Measurements from ENCODE around the gene ING5. TPM values are rescaled to one million over a fixed set of nuclear protein-coding genes. Genes with fewer than 3 reads are reported as not detected.
"Not testable (repeated sequence)": the region's sequence is repeated elsewhere in the genome, so short reads cannot be mapped to it uniquely, and the experiment has no call there.

Gene ING5
- total RNA-seq, 4 donors from 2014 or later = 12.1 to 33.9 (median 27.5) TPM

- no peaks in the 10 kb centered on the region for H3K4me1 ChIP-seq
- ATAC-seq (no peak), DNase-seq (no peak)
- in situ Hi-C loops (cut with MboI; ENCODE audit: low sequenced_read_pairs in 4 of 4) = no loop called here
- H3K27me3 ChIP-seq = no peaks in the 10 kb centered on the region
- intact Hi-C loops (cut with DNase I; ENCODE audit: low total_unique reads) = loop anchor here (2.0 kb wide), 1 partner anchor 807 kb away; no protein-coding TSS in a partner anchor
- H3K9me3 ChIP-seq = no peaks in the 10 kb centered on the region
- TF ChIP-seq CTCF (IDR thresholded peaks at IDR 0.05 in 4 of 5, conservative IDR thresholded peaks at IDR 0.05 in 1 of 5) (no peak), POLR2A (IDR thresholded peaks at IDR 0.05) (no peak)
- H3K27ac ChIP-seq = no peak overlapping the region
- peaks cover 0 to 79% of the 10 kb centered on the region in 2 donors for H3K36me3 ChIP-seq
- no peak overlapping the region for H3K4me3 ChIP-seq
These were observed 43.5 kb upstream of the ING5 start for GRCh38 chr2:241658296-241658695.

GRCh38 chr2:241659150-241659739, 42.6 kb upstream of the ING5 start:
- ATAC-seq (peak; percentile 23 to 39), DNase-seq (peak in 1 of 2 donors; percentile 43)
- Histone ChIP-seq H3K27me3 (no peaks in the 10 kb centered on the region), H3K9me3 (no peaks in the 10 kb centered on the region), H3K36me3 (peaks cover 0 to 72% of the 10 kb centered on the region in 2 donors), H3K4me3 (no peak overlapping the region), H3K27ac (no peak overlapping the region), H3K4me1 (no peaks in the 10 kb centered on the region)
- intact Hi-C loops (cut with DNase I; ENCODE audit: low total_unique reads) = loop anchor here (2.0 kb wide), 1 partner anchor 808 kb away; no protein-coding TSS in a partner anchor
- TF ChIP-seq POLR2A (IDR thresholded peaks at IDR 0.05) (no peak), CTCF (IDR thresholded peaks at IDR 0.05 in 4 of 5, conservative IDR thresholded peaks at IDR 0.05 in 1 of 5) (peak in 2 of 5 experiments; percentile 36 to 43)
- in situ Hi-C loops (cut with MboI; ENCODE audit: low sequenced_read_pairs in 4 of 4) = no loop called here

GRCh38 chr2:241660593-241661213, 41.1 kb upstream of the ING5 start:
- no peaks in the 10 kb centered on the region for H3K4me1 ChIP-seq
- DNase-seq = no peak
- ATAC-seq = no peak
- in situ Hi-C loops (cut with MboI; ENCODE audit: low sequenced_read_pairs in 4 of 4) (no loop called here), intact Hi-C loops (cut with DNase I; ENCODE audit: low total_unique reads) (no loop called here)
- H3K27me3 ChIP-seq = no peaks in the 10 kb centered on the region
- TF ChIP-seq CTCF (IDR thresholded peaks at IDR 0.05 in 4 of 5, conservative IDR thresholded peaks at IDR 0.05 in 1 of 5) (no peak), POLR2A (IDR thresholded peaks at IDR 0.05) (no peak)
- H3K9me3 ChIP-seq = no peaks in the 10 kb centered on the region
- H3K4me3 ChIP-seq = no peak overlapping the region
- H3K36me3 ChIP-seq = peaks cover 0 to 57% of the 10 kb centered on the region in 2 donors
- no peak overlapping the region for H3K27ac ChIP-seq

- in situ Hi-C loops (cut with MboI; ENCODE audit: low sequenced_read_pairs in 4 of 4); intact Hi-C loops (cut with DNase I; ENCODE audit: low total_unique reads): not testable (repeated sequence)
These were observed 39.1 kb upstream of the ING5 start for GRCh38 chr2:241662731-241663130.

GRCh38 chr2:241665731-241666440, 36.0 kb upstream of the ING5 start:
- DNase-seq (no peak), ATAC-seq (peak in 1 of 2 donors; percentile 44)
- no peaks in the 10 kb centered on the region for H3K9me3 ChIP-seq
- H3K36me3 ChIP-seq = peaks cover 0 to 52% of the 10 kb centered on the region in 2 donors
- no peak overlapping the region for H3K4me3 ChIP-seq
- no peak for TF ChIP-seq CTCF (IDR thresholded peaks at IDR 0.05 in 4 of 5, conservative IDR thresholded peaks at IDR 0.05 in 1 of 5)
- no peak for TF ChIP-seq POLR2A (IDR thresholded peaks at IDR 0.05)
- in situ Hi-C loops (cut with MboI; ENCODE audit: low sequenced_read_pairs in 4 of 4) = no loop called here
- intact Hi-C loops (cut with DNase I; ENCODE audit: low total_unique reads) = loop anchor here (1.0 kb wide), 1 partner anchor 67 kb away; no protein-coding TSS in a partner anchor
- no peaks in the 10 kb centered on the region for H3K4me1 ChIP-seq
- no peak overlapping the region for H3K27ac ChIP-seq
- H3K27me3 ChIP-seq = no peaks in the 10 kb centered on the region

More at GRCh38 chr2:241662731-241663130, 39.1 kb upstream of the ING5 start:
- H3K36me3 ChIP-seq = peaks cover 0 to 51% of the 10 kb centered on the region in 2 donors
- H3K4me1 ChIP-seq, H3K9me3 ChIP-seq, DNase-seq, H3K27me3 ChIP-seq, H3K27ac ChIP-seq, ATAC-seq, H3K4me3 ChIP-seq: not testable (repeated sequence)

All from gastrocnemius medialis (tissue), 4 donors.